ENCODE data around the gene FALEC.
A peak's percentile ranks its signal among the peaks of the same experiment; 100 is the strongest.

The FALEC gene

GRCh38 chr1:150512846-150513245 is 2.7 kb upstream of the FALEC start:
- no peak for DNase-seq

GRCh38 chr1:150513351-150513791 is 2.2 kb upstream of the FALEC start:
- no peak for DNase-seq

DNA sequence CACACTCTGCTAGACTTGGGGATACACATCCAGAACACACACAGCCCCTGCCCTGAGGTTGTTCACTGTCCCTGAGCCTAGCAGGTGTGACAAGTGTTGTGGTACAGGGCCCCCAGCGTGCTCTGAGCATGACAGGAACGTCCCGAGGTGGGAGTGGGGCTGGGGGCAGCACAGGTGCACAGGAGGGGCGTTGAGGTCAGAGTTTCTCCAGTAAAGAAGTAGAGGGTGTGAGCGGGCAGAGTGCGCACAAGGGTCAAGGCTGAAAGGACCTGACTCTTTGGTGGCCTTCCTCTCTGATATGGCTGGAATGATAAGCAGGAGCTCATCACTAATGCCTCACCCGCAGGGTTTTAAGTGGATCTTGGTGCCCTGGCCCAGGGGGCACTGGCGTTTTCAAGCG is 1.3 kb upstream of the FALEC start:
- DNase-seq: no peak

- no peak for DNase-seq
These were observed 632 bp upstream of the FALEC start for GRCh38 chr1:150514913-150515327.

DNA sequence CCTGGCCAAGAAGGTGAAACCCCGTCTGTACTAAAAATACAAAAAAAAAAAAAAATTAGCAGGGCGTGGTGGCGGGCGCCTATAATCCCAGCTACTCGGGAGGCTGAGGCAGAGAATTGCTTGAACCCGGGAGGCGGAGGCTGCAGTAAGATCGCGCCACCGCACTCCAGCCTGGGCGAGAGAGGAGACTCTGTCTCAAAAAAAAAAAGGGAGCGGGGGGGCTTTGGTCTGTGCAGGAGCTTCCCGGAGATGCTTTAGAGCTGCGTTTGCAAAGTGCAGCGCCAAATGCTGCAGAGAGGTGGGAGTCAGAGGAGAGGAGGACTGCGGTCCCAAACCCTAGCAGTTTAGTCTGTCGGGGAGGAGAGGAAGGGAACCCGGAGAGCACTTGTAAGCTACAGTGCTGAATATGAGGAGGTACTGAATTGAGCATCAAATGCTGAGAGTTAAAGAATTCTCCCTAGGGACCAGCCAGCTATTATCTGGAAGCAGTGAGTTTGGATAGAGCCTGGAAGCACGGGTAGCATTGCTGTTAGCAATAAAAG is 569 bp downstream of the FALEC start:
- peak; percentile 55 for DNase-seq

GRCh38 chr1:150516616-150517015 is 1.1 kb downstream of the FALEC start:
- no peak for DNase-seq

- no peak for DNase-seq
These were observed 5.8 kb downstream of the FALEC start for GRCh38 chr1:150521196-150521968.

DNA sequence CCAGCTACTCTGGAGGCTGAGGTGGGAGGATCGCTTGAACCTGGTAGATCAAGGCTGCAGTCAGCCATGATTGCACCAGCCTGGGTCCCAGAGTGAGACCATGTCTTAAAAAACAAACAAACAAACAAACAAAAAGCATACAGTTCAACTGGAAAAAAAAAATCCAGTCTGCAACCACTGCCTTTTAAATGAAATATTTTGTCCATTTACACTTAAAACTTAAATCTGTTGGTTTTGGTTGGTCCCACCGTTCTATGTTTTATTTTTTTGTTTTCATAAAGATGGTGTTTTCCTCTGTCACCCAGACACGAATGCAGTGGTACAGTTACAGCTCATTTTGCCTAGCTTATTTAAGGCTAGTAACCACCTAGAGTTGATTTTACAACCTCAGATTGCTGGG is 9.8 kb downstream of the FALEC start:
- no peak for DNase-seq

- no peak for DNase-seq
These were observed 12.6 kb downstream of the FALEC start for GRCh38 chr1:150528196-150528595.

- peak; percentile 63 for DNase-seq
These were observed 13.5 kb downstream of the FALEC start for GRCh38 chr1:150529017-150529416.

DNA sequence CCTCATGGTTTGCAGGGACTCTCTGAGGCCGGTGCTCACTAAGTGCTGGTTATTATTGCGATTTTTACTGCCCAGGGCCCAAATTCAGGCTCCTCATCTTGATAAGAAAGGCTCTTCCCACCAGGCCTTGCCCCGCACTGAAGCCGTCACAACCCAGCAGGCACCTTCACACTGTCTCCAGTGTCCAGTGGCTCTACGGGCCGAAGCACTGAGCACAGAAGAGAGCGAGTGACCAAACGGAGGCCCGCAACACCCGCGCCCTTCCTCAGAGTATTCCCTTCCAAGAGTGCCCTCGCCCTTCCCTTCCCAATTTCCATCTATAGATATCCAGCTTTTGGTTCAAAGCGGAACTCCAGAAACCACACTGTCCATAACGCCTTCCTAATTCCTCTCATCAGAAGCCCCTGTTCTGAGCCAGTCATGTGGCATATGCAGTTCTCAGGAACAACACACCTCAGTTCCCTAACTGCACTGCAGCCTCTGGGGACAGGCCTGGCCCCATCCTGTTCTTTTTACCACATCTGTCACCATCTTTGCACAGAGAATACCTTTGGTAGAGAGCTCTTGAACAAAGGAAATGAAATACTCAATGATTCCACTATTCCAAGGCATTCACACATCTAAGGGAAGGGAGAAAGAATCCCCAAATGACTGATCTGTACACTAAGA is 15.1 kb downstream of the FALEC start:
- no peak for DNase-seq

- no peak for DNase-seq
These were observed 17.3 kb downstream of the FALEC start for GRCh38 chr1:150532860-150533259.

DNA sequence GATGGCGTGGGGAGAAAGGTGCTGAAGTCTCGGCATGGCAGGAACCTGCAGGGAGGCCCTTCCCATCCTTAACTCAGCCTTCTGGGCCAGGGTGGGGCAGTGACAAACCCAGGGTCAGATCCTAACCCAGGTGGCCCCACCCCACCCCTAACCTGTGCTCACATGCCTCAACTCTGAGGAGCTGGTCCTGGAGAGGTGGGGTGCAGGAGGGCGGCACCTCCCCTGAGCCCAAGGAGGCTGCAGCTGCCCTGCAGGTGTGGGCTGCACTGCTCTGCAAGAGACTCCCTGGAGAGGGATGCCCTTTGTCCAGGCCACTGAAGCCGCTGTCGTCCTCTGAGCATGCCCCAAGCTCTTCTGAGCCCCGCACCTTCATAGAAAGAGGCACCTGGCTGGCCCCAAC is 18.4 kb downstream of the FALEC start:
- no peak for DNase-seq

DNA sequence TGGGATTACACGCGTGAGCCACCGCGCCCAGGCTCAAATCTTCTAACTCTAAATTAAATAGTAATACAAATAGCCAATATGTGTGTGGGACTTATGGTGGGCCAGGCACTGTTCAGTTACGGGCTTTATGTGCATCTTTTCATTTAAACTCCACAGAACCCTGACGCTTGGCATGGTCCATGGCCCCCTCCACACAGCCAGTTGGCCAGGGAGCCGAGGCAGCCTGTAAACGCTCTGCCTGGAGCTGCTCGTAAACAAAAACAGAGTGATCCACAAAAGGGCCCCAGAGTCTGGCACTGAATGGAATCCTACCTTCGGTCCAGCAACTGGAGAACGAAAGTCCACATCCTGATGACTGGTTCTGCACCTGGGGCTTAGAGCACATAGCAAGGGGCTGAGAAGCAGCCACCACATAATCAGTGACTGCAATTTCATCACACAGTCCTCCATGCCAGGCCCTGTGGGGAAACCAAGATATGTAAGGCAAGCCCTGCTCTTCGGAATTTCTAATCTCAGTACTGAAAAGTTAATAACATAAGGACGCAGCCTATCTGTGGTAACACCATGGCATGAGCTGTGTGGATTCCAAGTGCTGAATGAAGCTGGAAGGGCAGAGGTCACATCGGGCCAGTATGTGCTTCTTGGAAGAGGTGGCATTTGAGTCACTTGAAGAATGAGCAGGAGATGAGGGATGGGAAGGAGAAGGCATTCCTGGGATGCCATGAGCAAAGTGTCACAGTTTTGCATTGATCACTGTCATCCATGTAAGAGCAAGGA is 20.1 kb downstream of the FALEC start:
- DNase-seq: no peak

- DNase-seq: no peak
These were observed 21.5 kb downstream of the FALEC start for GRCh38 chr1:150536836-150537731.

GRCh38 chr1:150537732-150538684 is 22.5 kb downstream of the FALEC start:
- peak; percentile 20 for DNase-seq

DNA sequence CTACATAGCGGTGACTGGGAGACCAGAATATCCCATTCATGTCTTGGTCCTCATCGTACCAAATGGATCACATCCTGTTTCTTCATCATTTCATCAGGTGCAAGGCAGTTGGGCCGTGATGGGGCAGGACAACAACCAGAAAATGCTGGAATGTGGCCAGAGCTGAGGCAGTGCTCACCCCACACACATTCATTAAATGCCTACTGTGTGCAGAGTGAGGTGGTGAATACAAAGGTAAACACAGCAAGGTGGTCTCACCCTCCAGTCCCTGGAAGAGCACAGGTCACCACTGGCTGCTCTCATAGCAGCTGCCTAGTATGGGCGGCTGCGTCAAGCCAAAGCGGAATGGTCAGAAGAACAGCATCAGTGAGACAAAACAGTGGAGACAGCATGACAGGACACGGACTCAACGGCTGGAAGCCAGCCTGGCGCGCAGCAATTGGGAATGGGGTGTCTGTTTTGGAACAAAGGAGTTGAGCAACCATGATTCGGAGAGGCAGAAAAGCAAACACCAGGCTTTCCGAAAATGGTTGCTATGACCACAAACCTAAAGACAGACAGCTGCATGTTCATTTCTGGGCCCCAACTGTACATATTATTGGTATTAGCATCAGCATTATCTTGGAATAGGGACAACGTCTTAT is 28.1 kb downstream of the FALEC start:
- peak; percentile 63 for DNase-seq

DNA sequence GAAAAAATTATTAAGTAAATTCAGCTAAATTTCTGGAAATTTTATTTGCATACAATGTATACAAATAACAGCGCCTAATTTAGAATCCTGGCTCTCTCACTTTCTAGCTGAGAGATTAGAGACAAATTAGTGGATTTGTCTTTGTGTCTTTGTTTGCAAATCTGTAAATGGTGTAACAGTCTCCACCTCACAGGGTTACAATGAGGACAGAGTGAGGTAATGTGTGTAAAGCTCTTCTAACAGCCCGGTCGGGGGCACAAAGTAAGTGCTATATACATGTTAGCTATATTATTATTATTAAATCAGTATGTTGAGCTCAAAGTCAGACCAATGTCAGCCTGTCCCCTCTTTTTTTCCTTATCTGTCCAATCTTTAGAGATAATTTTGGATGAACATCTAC is 28.7 kb downstream of the FALEC start:
- DNase-seq: peak; percentile 44

DNA sequence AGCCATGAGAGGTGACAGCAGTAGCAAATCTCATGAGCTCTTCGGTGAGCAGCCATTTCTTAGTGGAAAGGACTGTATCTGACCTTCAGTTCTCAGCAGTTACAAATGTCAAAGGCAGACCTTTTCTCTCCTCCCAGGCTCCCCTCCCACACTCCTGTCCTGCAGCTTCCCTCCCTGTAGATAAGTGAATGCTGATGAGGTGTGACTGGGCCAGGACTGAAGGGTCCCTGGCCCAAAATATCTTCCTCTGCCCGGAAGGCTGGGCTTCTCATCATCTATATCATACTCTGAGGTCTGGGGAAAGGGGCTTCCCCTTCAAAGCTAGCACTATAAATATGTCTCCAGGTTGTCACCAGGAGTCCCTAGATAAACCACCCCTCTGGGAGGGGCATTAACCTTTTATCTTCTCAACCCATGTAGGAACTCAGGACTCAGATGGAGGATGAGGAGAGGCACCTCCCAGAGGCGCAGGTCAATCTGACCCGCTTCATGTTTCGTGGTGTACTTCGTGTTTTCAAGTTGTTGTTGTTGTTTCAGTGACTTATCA is 30.0 kb downstream of the FALEC start:
- no peak for DNase-seq

DNA sequence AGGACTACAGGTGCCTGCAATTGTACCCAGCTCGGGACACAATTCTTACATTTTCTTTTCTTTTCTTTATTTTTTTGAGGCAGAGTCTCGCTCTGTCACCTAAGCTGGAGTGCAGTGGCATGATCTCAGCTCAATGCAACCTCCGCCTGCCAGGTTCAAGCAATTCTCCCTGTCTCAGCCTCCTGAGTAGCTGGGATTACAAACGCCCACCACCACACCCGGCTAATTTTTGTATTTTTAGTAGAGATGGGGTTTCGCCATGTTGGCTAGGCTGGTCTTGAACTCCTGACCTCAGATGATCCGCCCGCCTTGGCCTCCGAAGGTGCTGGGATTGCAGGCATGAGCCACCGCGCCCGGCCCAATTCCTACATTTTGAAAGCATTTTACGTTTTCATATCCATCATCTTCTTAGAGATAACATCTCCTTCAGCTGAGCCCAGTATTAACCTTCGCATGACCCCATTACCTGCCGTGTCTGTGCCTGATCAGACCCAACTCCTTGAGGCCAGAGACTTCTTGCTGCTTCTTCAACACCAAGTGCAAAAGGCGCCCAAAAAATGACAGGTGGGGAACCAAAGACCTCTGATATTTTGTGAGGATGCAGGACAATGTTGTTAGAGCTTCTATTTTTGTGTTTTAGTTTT is 30.9 kb downstream of the FALEC start:
- DNase-seq: no peak

All from eye (tissue), 1 donor.